ENCODE results near the gene CD93. TPM values are rescaled to one million over a fixed set of nuclear protein-coding genes. Genes with fewer than 3 reads are reported as not detected.

Gene CD93
- polyA plus RNA-seq, 3 donors = 36.2 to 42.3 (median 39.1) TPM

GRCh38 chr20:23103284-23104018 is 17.3 kb upstream of the CD93 start:
- no peak for DNase-seq

GRCh38 chr20:23101696-23102406 is 15.7 kb upstream of the CD93 start:
- no peak for DNase-seq

- no peak for DNase-seq
Measured at GRCh38 chr20:23100720-23101107, 14.6 kb upstream of the CD93 start.

- no peak for DNase-seq
Measured at GRCh38 chr20:23099791-23100719, 13.9 kb upstream of the CD93 start.

GRCh38 chr20:23097636-23098580 is 11.8 kb upstream of the CD93 start:
- DNase-seq = no peak

GRCh38 chr20:23096986-23097520 is 10.9 kb upstream of the CD93 start:
- no peak for DNase-seq

- no peak for DNase-seq
Measured at GRCh38 chr20:23096097-23096496, 10.0 kb upstream of the CD93 start.

GRCh38 chr20:23095499-23095898 is 9.4 kb upstream of the CD93 start:
- no peak for DNase-seq

GRCh38 chr20:23094927-23095326 is 8.8 kb upstream of the CD93 start:
- DNase-seq = no peak

GRCh38 chr20:23094213-23094896 is 8.2 kb upstream of the CD93 start:
- DNase-seq = no peak

GRCh38 chr20:23093613-23094012 is 7.5 kb upstream of the CD93 start:
- no peak for DNase-seq

- no peak for DNase-seq
Measured at GRCh38 chr20:23092861-23093495, 6.9 kb upstream of the CD93 start.

GRCh38 chr20:23092384-23092756 is 6.2 kb upstream of the CD93 start:
- no peak for DNase-seq

- DNase-seq = no peak
Measured at GRCh38 chr20:23091721-23092383, 5.7 kb upstream of the CD93 start.

GRCh38 chr20:23090878-23091277 is 4.8 kb upstream of the CD93 start:
- DNase-seq = no peak

- DNase-seq = no peak
Measured at GRCh38 chr20:23090147-23090546, 4.0 kb upstream of the CD93 start.

- DNase-seq = no peak
Measured at GRCh38 chr20:23088866-23089265, 2.7 kb upstream of the CD93 start.

GRCh38 chr20:23087587-23088251 is 1.6 kb upstream of the CD93 start:
- DNase-seq = no peak

- DNase-seq = no peak
Measured at GRCh38 chr20:23086931-23087411, 847 bp upstream of the CD93 start.

Data from renal pelvis (tissue), 4 donors.